Neural crest cell (in vitro differentiated cells): ENCODE measurements around the gene SYNE4. TPM values are rescaled to one million over a fixed set of nuclear protein-coding genes. Genes with fewer than 3 reads are reported as not detected.
A peak's percentile ranks its signal among the peaks of the same experiment; 100 is the strongest.
"Not testable (repeated sequence)": the region's sequence is repeated elsewhere in the genome, so short reads cannot be mapped to it uniquely, and the experiment has no call there.

Experiments used
- DNase-seq: peaks from one replicate; pipeline ENCODE4 v3.0.0; 2021; ENCODE audit warnings: low read depth, mixed read lengths, low spot score
- H3K27ac Mint-ChIP-seq: one replicate; pipeline ENCODE4 v1.8.0; 2021; ENCODE audit warnings: mild to moderate bottlenecking, mixed read lengths; ENCODE audit not compliant: unreplicated experiment
- H3K27me3 Mint-ChIP-seq: 2 replicates; pipeline ENCODE4 v1.8.0; 2021; ENCODE audit warnings: low read depth, mild to moderate bottlenecking, mixed read lengths
- H3K36me3 Mint-ChIP-seq: 2 replicates; pipeline ENCODE4 v1.8.0; 2021; ENCODE audit warnings: low read depth, mild to moderate bottlenecking, mixed read lengths
- H3K4me1 Mint-ChIP-seq: 2 replicates; pipeline ENCODE4 v1.8.0; 2021; ENCODE audit warnings: mixed read lengths
- H3K4me3 Mint-ChIP-seq: one replicate; pipeline ENCODE4 v1.8.0; 2021; ENCODE audit warnings: mild to moderate bottlenecking, mixed read lengths
- H3K9me3 Mint-ChIP-seq: 2 replicates; pipeline ENCODE4 v1.8.0; 2021; ENCODE audit warnings: mixed read lengths
- total RNA-seq: library from RNA; stranded (reverse); gene quantifications from 2 replicates; pipeline ENCODE4 v1.2.1, GENCODE V29; 2021
- TF ChIP-seq, protein P1 (sequence below): fragments of 200-600 bp; sonication (generic); conservative IDR thresholded peaks from 2 replicates; pipeline ENCODE4 v1.5.0; 2021; ENCODE audit warnings: antibody characterized with exemption, mild to moderate bottlenecking

The SYNE4 gene
- total RNA-seq, 1 donor from 2014 or later = 0.54 TPM

DNA sequence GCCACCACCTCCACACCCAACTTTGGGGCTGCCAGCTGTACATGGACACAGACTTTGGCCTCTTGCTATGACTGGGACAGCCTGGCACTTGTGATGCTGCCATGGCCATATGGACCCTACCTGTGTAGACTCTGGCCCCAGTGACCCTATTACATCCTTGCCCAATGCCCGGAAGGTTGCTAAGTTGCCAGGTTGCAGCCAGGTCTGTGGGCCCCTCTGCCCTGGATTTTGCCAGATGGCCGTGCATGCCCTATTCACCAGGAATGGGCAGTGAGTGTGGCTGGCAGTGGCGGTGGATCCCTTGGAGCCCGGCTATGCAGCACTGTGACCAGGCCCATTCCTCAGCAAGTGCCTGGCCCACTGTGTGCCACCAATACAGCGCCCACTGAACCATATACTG is 22.5 kb downstream of the SYNE4 start:
- Mint-ChIP-seq H3K4me3 (no peak overlapping the region), H3K27me3 (peaks cover 91% of the 10 kb centered on the region), H3K9me3 (no peaks in the 10 kb centered on the region), H3K4me1 (peaks cover 7% of the 10 kb centered on the region), H3K27ac (no peak overlapping the region), H3K36me3 (no peaks in the 10 kb centered on the region)
- DNase-seq = no peak
- TF ChIP-seq, protein P1, sequence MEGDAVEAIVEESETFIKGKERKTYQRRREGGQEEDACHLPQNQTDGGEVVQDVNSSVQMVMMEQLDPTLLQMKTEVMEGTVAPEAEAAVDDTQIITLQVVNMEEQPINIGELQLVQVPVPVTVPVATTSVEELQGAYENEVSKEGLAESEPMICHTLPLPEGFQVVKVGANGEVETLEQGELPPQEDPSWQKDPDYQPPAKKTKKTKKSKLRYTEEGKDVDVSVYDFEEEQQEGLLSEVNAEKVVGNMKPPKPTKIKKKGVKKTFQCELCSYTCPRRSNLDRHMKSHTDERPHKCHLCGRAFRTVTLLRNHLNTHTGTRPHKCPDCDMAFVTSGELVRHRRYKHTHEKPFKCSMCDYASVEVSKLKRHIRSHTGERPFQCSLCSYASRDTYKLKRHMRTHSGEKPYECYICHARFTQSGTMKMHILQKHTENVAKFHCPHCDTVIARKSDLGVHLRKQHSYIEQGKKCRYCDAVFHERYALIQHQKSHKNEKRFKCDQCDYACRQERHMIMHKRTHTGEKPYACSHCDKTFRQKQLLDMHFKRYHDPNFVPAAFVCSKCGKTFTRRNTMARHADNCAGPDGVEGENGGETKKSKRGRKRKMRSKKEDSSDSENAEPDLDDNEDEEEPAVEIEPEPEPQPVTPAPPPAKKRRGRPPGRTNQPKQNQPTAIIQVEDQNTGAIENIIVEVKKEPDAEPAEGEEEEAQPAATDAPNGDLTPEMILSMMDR = no peak

DNA sequence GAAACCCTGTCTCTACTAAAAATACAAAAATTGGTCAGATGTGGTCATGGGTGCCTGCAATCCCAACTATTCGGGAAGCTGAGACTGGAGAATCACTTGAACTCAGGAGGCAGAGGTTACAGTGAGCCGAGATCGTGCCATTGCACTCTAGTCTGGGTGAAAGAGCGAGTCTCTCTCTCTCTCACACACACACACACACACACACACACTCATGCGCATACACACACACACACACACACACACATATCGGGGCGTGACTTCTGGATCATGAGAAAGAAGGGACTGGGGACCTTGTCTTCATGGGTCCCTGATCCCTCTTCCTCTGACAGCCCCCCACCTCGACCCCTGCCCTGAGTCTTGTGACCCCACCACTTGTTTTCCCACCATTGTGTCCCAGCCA is 25.4 kb downstream of the SYNE4 start:
- peaks cover 89% of the 10 kb centered on the region for H3K27me3 Mint-ChIP-seq
- TF ChIP-seq, protein P1 = no peak

GRCh38 chr19:35980997-35981396 is 27.6 kb downstream of the SYNE4 start:
- DNase-seq, H3K4me1 Mint-ChIP-seq, H3K27ac Mint-ChIP-seq, H3K36me3 Mint-ChIP-seq, H3K4me3 Mint-ChIP-seq, H3K9me3 Mint-ChIP-seq: not testable (repeated sequence)
- peaks cover 80% of the 10 kb centered on the region for H3K27me3 Mint-ChIP-seq

More for the DNA sequence above, 25.4 kb downstream of the SYNE4 start:
- Mint-ChIP-seq H3K27ac (no peak overlapping the region), H3K9me3 (no peaks in the 10 kb centered on the region), H3K4me1 (peaks cover 7% of the 10 kb centered on the region), H3K4me3 (no peak overlapping the region), H3K36me3 (no peaks in the 10 kb centered on the region)
- no peak for DNase-seq

DNA sequence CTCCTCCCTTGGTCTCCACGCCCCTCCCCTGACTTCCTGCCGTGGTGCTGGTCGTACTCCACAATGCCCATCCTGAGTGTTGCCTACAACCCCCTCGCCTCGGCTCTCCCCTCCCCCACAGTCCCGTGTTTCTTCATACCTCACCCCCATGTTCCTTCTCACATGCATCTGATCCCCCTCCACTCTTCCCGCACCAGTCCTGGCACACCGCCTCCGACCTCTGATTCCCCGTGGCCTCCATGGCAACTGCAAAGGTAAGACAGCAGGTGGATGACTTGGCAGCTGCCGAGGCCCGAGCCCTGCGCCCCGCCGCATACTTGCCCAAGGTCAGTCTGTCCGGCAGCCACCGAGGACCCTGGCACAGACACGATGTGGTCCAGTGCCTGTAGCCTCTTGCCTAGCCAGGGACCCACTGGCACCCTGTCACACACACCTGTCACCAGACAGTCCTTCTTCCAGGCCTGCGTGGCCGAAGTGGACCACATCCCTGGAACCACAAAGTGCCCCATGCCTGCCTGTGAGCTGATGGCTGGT is 29.7 kb downstream of the SYNE4 start:
- H3K4me1 Mint-ChIP-seq = no peaks in the 10 kb centered on the region
- TF ChIP-seq, protein P1 = no peak
- H3K9me3 Mint-ChIP-seq = no peaks in the 10 kb centered on the region
- no peak overlapping the region for H3K4me3 Mint-ChIP-seq
- H3K27me3 Mint-ChIP-seq = peaks cover 78% of the 10 kb centered on the region
- no peaks in the 10 kb centered on the region for H3K36me3 Mint-ChIP-seq
- no peak overlapping the region for H3K27ac Mint-ChIP-seq
- no peak for DNase-seq

DNA sequence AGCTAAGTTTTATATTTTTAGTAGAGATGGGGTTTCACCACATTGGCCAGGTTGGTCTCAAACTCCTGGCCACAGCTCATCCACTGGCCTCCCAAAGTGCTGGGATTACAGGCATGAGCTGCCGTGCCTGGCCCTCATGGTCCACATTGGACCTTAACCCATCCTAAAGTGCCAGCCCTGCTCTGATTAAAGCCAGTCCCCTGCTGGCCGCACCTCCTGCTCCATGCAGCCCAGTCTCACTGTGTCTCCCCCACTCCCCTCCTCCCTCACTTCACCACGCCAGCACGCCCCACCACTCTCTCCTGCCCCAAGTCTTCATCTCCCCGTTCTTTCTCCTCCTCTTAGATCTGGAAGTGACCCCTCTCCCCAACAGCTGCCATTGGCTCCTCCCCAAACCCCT is 30.3 kb downstream of the SYNE4 start:
- no peaks in the 10 kb centered on the region for H3K9me3 Mint-ChIP-seq
- no peaks in the 10 kb centered on the region for H3K4me1 Mint-ChIP-seq
- H3K36me3 Mint-ChIP-seq = no peaks in the 10 kb centered on the region
- DNase-seq = no peak
- peaks cover 72% of the 10 kb centered on the region for H3K27me3 Mint-ChIP-seq
- TF ChIP-seq, protein P1 = no peak
- no peak overlapping the region for H3K4me3 Mint-ChIP-seq
- no peak overlapping the region for H3K27ac Mint-ChIP-seq

- H3K36me3 Mint-ChIP-seq = no peaks in the 10 kb centered on the region
- H3K27ac Mint-ChIP-seq = no peak overlapping the region
- TF ChIP-seq, protein P1 = peak; percentile 22
- H3K27me3 Mint-ChIP-seq = peaks cover 67% of the 10 kb centered on the region
- no peaks in the 10 kb centered on the region for H3K4me1 Mint-ChIP-seq
- no peak for DNase-seq
- H3K4me3 Mint-ChIP-seq = no peak overlapping the region
- H3K9me3 Mint-ChIP-seq = no peaks in the 10 kb centered on the region
These were observed 31.0 kb downstream of the SYNE4 start for GRCh38 chr19:35977446-35978222.
